ENCODE measurements around the gene SCFD2. TPM values are rescaled to one million over a fixed set of nuclear protein-coding genes. Genes with fewer than 3 reads are reported as not detected.

The SCFD2 gene
- total RNA-seq, 4 donors from 2014 or later: 13.1 to 27.4 (median 19.8) TPM

DNA sequence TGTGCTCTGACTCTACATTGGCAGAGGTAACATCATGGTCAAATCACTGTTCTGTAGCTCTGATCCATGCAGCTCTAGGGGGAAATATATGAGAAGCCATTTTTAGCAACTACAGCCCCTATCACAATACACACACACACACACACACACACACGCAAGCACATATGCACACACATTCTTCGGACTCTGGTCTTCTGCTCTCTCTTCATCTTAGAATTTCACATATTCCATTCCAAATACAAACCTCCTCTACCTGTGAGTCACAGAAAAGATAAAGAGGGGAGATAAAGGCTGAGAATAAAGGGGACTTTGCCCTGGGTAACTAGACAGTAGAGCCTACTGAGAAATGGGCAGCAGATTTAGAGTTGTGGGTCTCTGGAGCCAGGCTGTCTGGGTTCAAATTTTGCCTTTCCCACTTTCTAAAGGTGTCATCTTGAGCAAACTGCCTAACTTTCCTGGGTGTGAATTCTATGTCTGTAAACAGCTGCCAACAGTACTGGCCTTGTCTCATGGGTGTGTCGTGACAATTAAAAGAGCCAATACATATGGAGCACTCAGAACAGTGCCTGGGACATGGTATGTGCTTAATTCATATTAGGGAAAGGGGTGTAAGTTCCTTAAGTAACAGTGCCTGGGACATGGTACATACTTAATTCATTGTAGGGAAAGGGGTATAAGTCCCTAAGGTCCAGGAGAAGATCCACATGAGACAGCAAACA lies 515.3 kb downstream of the SCFD2 start:
- TF ChIP-seq, protein P1, sequence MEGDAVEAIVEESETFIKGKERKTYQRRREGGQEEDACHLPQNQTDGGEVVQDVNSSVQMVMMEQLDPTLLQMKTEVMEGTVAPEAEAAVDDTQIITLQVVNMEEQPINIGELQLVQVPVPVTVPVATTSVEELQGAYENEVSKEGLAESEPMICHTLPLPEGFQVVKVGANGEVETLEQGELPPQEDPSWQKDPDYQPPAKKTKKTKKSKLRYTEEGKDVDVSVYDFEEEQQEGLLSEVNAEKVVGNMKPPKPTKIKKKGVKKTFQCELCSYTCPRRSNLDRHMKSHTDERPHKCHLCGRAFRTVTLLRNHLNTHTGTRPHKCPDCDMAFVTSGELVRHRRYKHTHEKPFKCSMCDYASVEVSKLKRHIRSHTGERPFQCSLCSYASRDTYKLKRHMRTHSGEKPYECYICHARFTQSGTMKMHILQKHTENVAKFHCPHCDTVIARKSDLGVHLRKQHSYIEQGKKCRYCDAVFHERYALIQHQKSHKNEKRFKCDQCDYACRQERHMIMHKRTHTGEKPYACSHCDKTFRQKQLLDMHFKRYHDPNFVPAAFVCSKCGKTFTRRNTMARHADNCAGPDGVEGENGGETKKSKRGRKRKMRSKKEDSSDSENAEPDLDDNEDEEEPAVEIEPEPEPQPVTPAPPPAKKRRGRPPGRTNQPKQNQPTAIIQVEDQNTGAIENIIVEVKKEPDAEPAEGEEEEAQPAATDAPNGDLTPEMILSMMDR (IDR thresholded peaks at IDR 0.05; ENCODE audit: low read depth): no peak

DNA sequence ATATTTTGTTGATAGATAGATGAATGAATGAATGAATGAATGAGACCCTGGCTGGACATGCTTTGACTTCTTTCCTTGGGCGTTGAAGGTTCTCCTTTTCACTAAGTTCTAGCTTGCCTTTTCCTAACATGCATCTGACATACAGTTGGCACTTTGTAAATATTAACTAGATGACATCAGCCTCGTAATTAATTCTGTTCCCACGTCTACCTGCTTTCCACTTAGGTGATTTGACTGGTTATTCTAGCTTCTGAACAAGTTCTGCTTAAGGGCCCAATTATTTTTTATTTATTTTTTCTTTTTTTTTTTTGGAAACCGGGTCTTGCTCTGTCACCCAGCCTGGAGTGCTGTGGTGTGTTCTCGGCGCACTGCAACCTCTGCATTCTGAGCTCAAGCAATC lies 517.6 kb downstream of the SCFD2 start:
- TF ChIP-seq, protein P1 (IDR thresholded peaks at IDR 0.05; ENCODE audit: low read depth): no peak

DNA sequence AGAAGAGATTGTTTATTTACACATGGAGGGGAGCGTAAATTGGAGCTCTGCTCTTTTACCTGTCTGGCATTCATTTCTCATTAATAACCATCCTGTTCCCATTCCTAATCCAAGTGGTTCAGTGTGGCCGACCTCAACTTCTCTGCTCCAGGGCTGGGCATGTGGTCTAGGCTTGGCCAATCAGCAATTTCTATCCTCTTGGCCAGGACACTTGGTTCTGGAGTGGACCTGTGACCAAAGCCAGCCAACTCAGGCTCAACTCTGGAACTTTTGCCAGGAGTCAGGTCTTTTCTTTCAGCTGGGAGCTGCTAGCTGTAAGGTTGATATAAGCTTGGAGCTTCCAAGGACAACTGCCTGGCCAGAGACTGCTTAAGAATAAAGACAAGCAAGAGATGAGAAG lies 519.4 kb downstream of the SCFD2 start:
- TF ChIP-seq, protein P1 (IDR thresholded peaks at IDR 0.05; ENCODE audit: low read depth): no peak

DNA sequence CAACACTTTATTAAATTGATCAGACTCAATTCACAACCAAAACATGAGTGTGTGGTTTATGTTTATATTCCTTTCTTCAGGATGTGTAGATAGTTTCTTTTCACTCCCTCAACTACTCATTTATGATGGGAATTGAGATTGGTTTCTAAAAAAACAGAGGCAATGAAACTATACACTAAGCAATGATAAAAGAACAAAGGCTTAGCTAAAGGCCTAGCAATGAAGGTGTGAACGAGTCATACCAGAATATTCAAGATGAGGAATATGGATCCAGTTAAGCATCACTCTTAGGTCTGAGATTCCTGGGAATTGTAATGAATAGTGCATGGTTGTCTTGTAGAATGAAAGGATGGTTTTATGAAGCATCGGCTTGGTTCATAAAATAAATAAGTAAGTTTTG lies 521.3 kb downstream of the SCFD2 start:
- TF ChIP-seq, protein P1 (IDR thresholded peaks at IDR 0.05; ENCODE audit: low read depth): no peak

DNA sequence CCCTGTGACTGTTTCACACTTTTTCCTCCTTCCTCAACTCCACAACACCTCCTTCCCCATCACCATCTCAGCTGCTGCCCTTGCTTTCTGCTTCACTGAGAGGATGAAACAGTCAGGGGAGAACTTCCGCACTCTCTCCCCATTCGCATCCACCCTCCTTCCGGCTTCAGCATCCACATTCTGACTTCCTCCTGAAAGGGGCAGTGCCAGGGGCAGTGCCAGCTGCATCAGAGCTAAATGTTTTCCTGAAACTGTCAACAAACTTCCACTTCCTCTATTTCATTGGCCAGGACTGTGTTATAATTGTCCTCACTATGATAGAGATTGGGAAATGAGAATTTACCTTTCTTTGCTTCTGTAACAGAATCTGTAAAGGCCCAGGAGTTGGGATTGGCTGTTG lies 521.9 kb downstream of the SCFD2 start:
- TF ChIP-seq, protein P1 (IDR thresholded peaks at IDR 0.05; ENCODE audit: low read depth): no peak

DNA sequence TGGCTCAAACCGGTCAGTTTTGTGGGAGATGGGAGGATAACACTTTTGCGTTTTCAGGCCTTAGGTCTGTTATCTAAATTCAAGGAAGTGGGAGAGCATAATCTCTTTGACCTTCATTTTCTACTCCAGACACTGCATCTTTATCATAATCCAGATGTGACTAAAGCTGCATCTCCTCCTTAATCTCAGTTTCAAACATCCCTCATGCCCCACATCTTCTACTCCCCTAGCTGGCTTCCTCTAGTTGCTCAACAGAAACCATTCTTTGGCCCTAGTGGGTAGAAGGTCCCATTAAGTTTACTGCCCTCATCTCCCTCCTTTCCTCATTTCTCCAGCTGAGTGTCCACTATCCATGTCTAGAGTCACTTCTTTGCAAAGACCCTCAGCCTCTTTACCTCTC lies 522.5 kb downstream of the SCFD2 start:
- TF ChIP-seq, protein P1 (IDR thresholded peaks at IDR 0.05; ENCODE audit: low read depth): no peak

DNA sequence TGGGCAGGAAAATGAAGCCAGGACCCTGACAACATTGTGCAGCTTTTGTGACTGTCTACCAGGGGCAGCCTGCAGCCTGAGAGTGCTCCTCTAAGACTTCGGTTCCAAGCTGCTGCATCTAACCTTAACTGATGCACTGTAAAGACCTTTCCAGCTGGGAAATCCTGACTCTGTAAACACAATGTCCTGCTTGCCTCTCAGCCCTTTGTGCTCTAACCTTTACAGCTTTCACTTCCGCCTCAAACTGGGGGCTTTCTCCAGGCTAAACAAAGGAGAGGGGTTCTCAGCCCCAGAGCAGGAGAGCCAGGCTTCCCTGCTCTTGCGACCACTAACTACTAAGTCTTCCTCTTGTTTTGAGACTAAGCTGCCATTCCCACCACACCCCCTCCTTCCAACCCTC lies 523.1 kb downstream of the SCFD2 start:
- TF ChIP-seq, protein P1 (IDR thresholded peaks at IDR 0.05; ENCODE audit: low read depth): no peak

All from subcutaneous adipose tissue (tissue), 4 donors.